ENCODE data around the gene CGRRF1. TPM values are rescaled to one million over a fixed set of nuclear protein-coding genes. Genes with fewer than 3 reads are reported as not detected.

The CGRRF1 gene
- total and polyA plus RNA-seq, 10 of the 15 experiments (the other 5 are each of a cell fraction or from before 2014, with no cell fraction given) = 5.5 to 47.7 (median 13.5) TPM

DNA sequence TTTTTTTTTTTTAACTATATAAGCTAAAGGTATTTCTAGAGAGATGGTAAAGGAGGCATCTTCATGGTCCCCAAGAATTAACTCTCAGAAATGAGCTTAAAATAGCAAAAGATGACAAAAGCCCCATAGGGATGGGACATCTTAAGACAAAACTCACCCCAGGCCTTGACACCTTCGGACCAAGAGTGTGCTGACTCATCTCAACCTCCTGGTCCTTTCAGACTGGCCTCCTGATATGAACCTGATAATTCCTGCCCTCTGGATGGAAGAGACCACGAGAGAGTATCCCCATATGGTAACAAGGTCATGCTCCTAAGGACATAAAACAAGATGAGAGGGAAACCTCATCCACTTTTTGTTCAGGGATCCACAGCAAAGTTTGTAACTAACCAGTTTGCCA, 12.5 kb upstream of the CGRRF1 start (continued):
- TF ChIP-seq, protein P1, sequence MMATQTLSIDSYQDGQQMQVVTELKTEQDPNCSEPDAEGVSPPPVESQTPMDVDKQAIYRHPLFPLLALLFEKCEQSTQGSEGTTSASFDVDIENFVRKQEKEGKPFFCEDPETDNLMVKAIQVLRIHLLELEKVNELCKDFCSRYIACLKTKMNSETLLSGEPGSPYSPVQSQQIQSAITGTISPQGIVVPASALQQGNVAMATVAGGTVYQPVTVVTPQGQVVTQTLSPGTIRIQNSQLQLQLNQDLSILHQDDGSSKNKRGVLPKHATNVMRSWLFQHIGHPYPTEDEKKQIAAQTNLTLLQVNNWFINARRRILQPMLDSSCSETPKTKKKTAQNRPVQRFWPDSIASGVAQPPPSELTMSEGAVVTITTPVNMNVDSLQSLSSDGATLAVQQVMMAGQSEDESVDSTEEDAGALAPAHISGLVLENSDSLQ (IDR thresholded peaks at IDR 0.05) = no peak

DNA sequence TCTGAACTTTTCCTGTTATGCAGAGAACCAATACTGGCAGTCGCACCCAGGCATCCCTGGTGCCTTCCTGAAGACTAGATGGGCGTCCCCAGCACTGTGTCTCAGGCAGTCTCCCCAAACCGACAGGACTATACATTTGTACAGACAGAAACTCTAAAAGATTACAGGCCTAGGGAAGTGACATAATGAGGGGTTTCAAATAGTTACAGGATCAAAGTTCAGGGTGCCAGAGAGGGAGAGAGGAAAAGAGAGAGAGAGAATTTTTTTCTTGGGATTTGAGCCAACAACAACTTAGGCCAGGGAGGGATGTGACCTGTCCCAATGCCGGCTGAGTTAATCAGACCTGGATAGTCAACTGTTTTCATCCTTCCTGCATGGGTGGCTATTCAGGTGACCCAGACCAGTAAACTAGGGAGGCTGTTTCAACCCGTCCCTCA, 11.6 kb upstream of the CGRRF1 start:
- Histone ChIP-seq H3K79me2 (ENCODE audit: control insufficient read depth, insufficient read depth, low read length) (no peaks in the 10 kb centered on the region), H3K4me2 (ENCODE audit: control insufficient read depth, insufficient read depth) (no peak overlapping the region), H3K9me3 (replicated peaks; ENCODE audit: control insufficient read depth, insufficient read depth, low read length) (no peaks in the 10 kb centered on the region), H4K20me1 (ENCODE audit: control insufficient read depth, insufficient read depth) (no peaks in the 10 kb centered on the region), H3K4me1 (ENCODE audit: control insufficient read depth, insufficient read depth, low read length) (no peaks in the 10 kb centered on the region), H3K27ac (ENCODE audit: control insufficient read depth, insufficient read depth) (no peak overlapping the region), H2AFZ (ENCODE audit: control insufficient read depth, low read depth, low read length) (no peak overlapping the region), H3K9ac (ENCODE audit: control insufficient read depth, insufficient read depth, low read length) (no peak overlapping the region), H3K36me3 (ENCODE audit: control insufficient read depth in 2 of 2, insufficient read depth in 2 of 2, low read length in 1 of 2) (no peaks in the 10 kb centered on the region), H3K27me3 (replicated peaks in 1 of 2; ENCODE audit: control insufficient read depth in 2 of 2, insufficient read depth in 2 of 2, low read length in 1 of 2) (no peaks in the 10 kb centered on the region), H3K4me3 (no peak overlapping the region)
- FAIRE-seq (no peak), ATAC-seq (no peak), DNase-seq (ENCODE audit: low read depth, low spot score) (no peak)
- ChIA-PET POLR2A (no interaction called here), CTCF (no interaction called here), SMC1A (ENCODE audit: uncharacterized antibody, unreplicated experiment) (no interaction called here), RAD21 (ENCODE audit: unreplicated experiment) (no interaction called here)
- in situ Hi-C loops (cut with MboI) (no loop called here), intact Hi-C loops (cut with micrococcal nuclease; ENCODE audit: unreplicated experiment) (no loop called here)
- TF ChIP-seq ZBED1 (IDR thresholded peaks at IDR 0.05; ENCODE audit: borderline replicate concordance) = no peak
- BruUV-seq (replicated peaks) = no TSS peak
- 51% methylated on average over 5 of the region's 5 CpGs for WGBS (ENCODE audit: insufficient coverage, insufficient replicate concordance, low lambda C conversion rate, missing lambda C conversion rate)

DNA sequence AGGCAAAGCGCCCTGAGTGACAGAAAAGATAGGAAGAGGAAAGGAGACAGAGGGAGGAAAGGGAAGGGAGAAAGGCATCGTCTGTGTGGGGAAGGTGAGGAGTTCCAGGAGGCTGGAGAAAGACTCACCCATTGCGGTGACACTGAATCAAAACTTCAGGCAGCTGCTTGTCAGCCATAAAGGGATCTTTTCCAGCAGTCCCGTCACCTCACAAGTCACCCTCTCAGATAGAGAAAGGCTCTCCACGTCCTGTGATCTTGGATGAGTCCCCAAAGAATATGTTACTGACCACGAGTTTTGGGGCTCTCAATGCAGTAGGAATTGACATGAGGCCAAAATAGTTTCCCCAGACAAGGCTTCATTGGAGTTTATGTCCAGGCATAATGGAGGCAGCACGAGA, 11.1 kb upstream of the CGRRF1 start:
- RAD21 ChIA-PET (ENCODE audit: unreplicated experiment) = no interaction called here
- Histone ChIP-seq H3K4me3 (no peak overlapping the region), H3K9me3 (replicated peaks; ENCODE audit: control insufficient read depth, insufficient read depth, low read length) (no peaks in the 10 kb centered on the region), H3K9ac (ENCODE audit: control insufficient read depth, insufficient read depth, low read length) (no peak overlapping the region), H3K27ac (ENCODE audit: control insufficient read depth, insufficient read depth) (no peak overlapping the region), H3K36me3 (ENCODE audit: control insufficient read depth in 2 of 2, insufficient read depth in 2 of 2, low read length in 1 of 2) (no peaks in the 10 kb centered on the region), H3K27me3 (replicated peaks in 1 of 2; ENCODE audit: control insufficient read depth in 2 of 2, insufficient read depth in 2 of 2, low read length in 1 of 2) (no peaks in the 10 kb centered on the region), H2AFZ (ENCODE audit: control insufficient read depth, low read depth, low read length) (no peak overlapping the region), H3K4me2 (ENCODE audit: control insufficient read depth, insufficient read depth) (no peak overlapping the region), H4K20me1 (ENCODE audit: control insufficient read depth, insufficient read depth) (no peaks in the 10 kb centered on the region), H3K4me1 (ENCODE audit: control insufficient read depth, insufficient read depth, low read length) (no peaks in the 10 kb centered on the region), H3K79me2 (ENCODE audit: control insufficient read depth, insufficient read depth, low read length) (no peaks in the 10 kb centered on the region)
- WGBS (ENCODE audit: insufficient coverage, insufficient replicate concordance, low lambda C conversion rate, missing lambda C conversion rate) = 46% methylated on average over 7 of the region's 7 CpGs
- intact Hi-C loops (cut with micrococcal nuclease; ENCODE audit: unreplicated experiment) (no loop called here), in situ Hi-C loops (cut with MboI) (no loop called here)
- CTCF ChIA-PET = no interaction called here
- no peak for ATAC-seq
- no peak for FAIRE-seq
- POLR2A ChIA-PET = no interaction called here
- BruUV-seq (replicated peaks) = no TSS peak
- SMC1A ChIA-PET (ENCODE audit: uncharacterized antibody, unreplicated experiment) = no interaction called here
- DNase-seq (ENCODE audit: low read depth, low spot score) = no peak
- TF ChIP-seq MEF2A (IDR thresholded peaks at IDR 0.05; ENCODE audit: insufficient read depth, low read depth, low read length) (no peak), CHD4 (IDR thresholded peaks at IDR 0.05) (no peak), YBX1 (IDR thresholded peaks at IDR 0.05) (no peak), POU2F2 (IDR thresholded peaks at IDR 0.05; ENCODE audit: borderline replicate concordance, low read depth, low read length) (no peak), EGR1 (IDR thresholded peaks at IDR 0.05; ENCODE audit: borderline replicate concordance in 1 of 2, low read depth in 2 of 2, low read length in 2 of 2) (no peak), LARP7 (IDR thresholded peaks at IDR 0.05) (no peak), RFX5 (IDR thresholded peaks at IDR 0.05; ENCODE audit: low read depth, low read length) (no peak)
- TF ChIP-seq, protein P2, sequence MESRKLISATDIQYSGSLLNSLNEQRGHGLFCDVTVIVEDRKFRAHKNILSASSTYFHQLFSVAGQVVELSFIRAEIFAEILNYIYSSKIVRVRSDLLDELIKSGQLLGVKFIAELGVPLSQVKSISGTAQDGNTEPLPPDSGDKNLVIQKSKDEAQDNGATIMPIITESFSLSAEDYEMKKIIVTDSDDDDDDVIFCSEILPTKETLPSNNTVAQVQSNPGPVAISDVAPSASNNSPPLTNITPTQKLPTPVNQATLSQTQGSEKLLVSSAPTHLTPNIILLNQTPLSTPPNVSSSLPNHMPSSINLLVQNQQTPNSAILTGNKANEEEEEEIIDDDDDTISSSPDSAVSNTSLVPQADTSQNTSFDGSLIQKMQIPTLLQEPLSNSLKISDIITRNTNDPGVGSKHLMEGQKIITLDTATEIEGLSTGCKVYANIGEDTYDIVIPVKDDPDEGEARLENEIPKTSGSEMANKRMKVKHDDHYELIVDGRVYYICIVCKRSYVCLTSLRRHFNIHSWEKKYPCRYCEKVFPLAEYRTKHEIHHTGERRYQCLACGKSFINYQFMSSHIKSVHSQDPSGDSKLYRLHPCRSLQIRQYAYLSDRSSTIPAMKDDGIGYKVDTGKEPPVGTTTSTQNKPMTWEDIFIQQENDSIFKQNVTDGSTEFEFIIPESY (IDR thresholded peaks at IDR 0.05) = no peak
- TF ChIP-seq, protein P3, sequence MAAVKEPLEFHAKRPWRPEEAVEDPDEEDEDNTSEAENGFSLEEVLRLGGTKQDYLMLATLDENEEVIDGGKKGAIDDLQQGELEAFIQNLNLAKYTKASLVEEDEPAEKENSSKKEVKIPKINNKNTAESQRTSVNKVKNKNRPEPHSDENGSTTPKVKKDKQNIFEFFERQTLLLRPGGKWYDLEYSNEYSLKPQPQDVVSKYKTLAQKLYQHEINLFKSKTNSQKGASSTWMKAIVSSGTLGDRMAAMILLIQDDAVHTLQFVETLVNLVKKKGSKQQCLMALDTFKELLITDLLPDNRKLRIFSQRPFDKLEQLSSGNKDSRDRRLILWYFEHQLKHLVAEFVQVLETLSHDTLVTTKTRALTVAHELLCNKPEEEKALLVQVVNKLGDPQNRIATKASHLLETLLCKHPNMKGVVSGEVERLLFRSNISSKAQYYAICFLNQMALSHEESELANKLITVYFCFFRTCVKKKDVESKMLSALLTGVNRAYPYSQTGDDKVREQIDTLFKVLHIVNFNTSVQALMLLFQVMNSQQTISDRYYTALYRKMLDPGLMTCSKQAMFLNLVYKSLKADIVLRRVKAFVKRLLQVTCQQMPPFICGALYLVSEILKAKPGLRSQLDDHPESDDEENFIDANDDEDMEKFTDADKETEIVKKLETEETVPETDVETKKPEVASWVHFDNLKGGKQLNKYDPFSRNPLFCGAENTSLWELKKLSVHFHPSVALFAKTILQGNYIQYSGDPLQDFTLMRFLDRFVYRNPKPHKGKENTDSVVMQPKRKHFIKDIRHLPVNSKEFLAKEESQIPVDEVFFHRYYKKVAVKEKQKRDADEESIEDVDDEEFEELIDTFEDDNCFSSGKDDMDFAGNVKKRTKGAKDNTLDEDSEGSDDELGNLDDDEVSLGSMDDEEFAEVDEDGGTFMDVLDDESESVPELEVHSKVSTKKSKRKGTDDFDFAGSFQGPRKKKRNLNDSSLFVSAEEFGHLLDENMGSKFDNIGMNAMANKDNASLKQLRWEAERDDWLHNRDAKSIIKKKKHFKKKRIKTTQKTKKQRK (IDR thresholded peaks at IDR 0.05; ENCODE audit: low read depth, low read length) = no peak

Measured in GM12878 (cell line).